Astrocyte (in vitro differentiated cells and primary cell): ENCODE measurements around the gene GAB1.

Source experiments
- EZH2 ChIP-seq: IDR thresholded peaks from 2 replicates; pipeline ENCODE4 v1.6.1; 2012; ENCODE audit warnings: mild to moderate bottlenecking, low read length, inconsistent platforms; ENCODE audit not compliant: insufficient read depth
- TF ChIP-seq, protein P1 (sequence below): IDR thresholded peaks from 2 replicates; pipeline ENCODE4 v1.5.1; 2011; ENCODE audit warnings: low read depth, mild to moderate bottlenecking, inconsistent platforms, low read length, moderate library complexity; ENCODE audit not compliant: insufficient read depth

DNA sequence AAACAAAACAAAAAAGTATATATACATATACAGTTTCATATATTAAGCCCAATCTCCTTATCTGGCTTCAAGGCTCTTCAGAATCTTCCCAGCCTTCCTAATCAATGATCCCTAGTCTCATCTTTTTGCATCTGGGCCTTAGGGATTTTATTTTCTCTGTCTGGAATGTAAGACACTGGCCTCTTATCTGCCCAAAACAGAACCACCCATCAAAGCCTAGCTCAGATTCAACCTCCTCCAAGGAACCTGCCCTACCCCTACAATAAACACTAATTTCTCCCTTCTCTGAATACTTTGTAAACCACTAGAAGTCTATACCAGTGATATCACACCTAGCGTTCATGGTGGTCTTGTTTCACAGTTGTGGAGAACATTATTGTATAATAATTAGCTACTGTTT lies 23.2 kb upstream of the GAB1 start:
- TF ChIP-seq, protein P1, sequence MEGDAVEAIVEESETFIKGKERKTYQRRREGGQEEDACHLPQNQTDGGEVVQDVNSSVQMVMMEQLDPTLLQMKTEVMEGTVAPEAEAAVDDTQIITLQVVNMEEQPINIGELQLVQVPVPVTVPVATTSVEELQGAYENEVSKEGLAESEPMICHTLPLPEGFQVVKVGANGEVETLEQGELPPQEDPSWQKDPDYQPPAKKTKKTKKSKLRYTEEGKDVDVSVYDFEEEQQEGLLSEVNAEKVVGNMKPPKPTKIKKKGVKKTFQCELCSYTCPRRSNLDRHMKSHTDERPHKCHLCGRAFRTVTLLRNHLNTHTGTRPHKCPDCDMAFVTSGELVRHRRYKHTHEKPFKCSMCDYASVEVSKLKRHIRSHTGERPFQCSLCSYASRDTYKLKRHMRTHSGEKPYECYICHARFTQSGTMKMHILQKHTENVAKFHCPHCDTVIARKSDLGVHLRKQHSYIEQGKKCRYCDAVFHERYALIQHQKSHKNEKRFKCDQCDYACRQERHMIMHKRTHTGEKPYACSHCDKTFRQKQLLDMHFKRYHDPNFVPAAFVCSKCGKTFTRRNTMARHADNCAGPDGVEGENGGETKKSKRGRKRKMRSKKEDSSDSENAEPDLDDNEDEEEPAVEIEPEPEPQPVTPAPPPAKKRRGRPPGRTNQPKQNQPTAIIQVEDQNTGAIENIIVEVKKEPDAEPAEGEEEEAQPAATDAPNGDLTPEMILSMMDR: no peak
- no peak for TF ChIP-seq EZH2
